ENCODE results near the gene NABP2. TPM values are rescaled to one million over a fixed set of nuclear protein-coding genes. Genes with fewer than 3 reads are reported as not detected.

NABP2 gene
- total and polyA plus RNA-seq, 2 donors (not counting 3 experiments of a cell fraction or from before 2014, with no cell fraction given): 42.4 to 59.7 TPM

GRCh38 chr12:56188778-56189098 is 35.4 kb upstream of the NABP2 start:
- no peaks in the 10 kb centered on the region for H4K20me1 ChIP-seq (replicated peaks; ENCODE audit: control insufficient read depth, extremely low read depth, insufficient read depth, low read length)
- peak overlapping the region; percentile 39 for H2AFZ ChIP-seq (ENCODE audit: low read depth, low read length)
- H3K4me2 ChIP-seq (ENCODE audit: insufficient read depth, low read length): peak overlapping the region; percentile 98
- TF ChIP-seq GATA2 (IDR thresholded peaks at IDR 0.05; ENCODE audit: insufficient read depth, insufficient read length, low read depth, low read length) (no peak), JUN (IDR thresholded peaks at IDR 0.05; ENCODE audit: borderline replicate concordance, insufficient read depth, insufficient read length, low read depth) (no peak), POLR2AphosphoS5 (IDR thresholded peaks at IDR 0.05; ENCODE audit: insufficient read depth, low read depth, low read length) (no peak), EZH2 (IDR thresholded peaks at IDR 0.05; ENCODE audit: borderline replicate concordance, low read depth, low read length, severe bottlenecking) (no peak), POLR2A (IDR thresholded peaks at IDR 0.05; ENCODE audit: low read depth, low read length) (peak; percentile 3)
- TF ChIP-seq, protein P1, sequence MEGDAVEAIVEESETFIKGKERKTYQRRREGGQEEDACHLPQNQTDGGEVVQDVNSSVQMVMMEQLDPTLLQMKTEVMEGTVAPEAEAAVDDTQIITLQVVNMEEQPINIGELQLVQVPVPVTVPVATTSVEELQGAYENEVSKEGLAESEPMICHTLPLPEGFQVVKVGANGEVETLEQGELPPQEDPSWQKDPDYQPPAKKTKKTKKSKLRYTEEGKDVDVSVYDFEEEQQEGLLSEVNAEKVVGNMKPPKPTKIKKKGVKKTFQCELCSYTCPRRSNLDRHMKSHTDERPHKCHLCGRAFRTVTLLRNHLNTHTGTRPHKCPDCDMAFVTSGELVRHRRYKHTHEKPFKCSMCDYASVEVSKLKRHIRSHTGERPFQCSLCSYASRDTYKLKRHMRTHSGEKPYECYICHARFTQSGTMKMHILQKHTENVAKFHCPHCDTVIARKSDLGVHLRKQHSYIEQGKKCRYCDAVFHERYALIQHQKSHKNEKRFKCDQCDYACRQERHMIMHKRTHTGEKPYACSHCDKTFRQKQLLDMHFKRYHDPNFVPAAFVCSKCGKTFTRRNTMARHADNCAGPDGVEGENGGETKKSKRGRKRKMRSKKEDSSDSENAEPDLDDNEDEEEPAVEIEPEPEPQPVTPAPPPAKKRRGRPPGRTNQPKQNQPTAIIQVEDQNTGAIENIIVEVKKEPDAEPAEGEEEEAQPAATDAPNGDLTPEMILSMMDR (IDR thresholded peaks at IDR 0.05; ENCODE audit: extremely low read depth in 1 of 2, insufficient read depth in 1 of 2, low read depth in 1 of 2, low read length in 2 of 2): no peak
- FAIRE-seq (peak; percentile 24), DNase-seq (ENCODE audit: low read depth, low spot score) (peak; percentile 18)
- no peaks in the 10 kb centered on the region for H3K27me3 ChIP-seq (ENCODE audit: control insufficient read depth in 2 of 2, insufficient read depth in 2 of 2, low read length in 2 of 2)
- H3K4me1 ChIP-seq (ENCODE audit: control insufficient read depth, extremely low read depth, insufficient read depth, low read length): peaks cover 20% of the 10 kb centered on the region
- ChIA-PET CTCF (interaction anchor here (0.9 to 4.4 kb wide), 26 partner anchors 10 to 459 kb away, joined by 3 to 236 read pairs (median 10); partner anchors contain the start of genes ANKRD52, CNPY2, COQ10A and ESYT1), POLR2A (interaction anchor here (0.9 to 3.1 kb wide), 5 partner anchors 26 to 71 kb away, joined by 4 to 18 read pairs (median 4); partner anchors contain the start of genes ESYT1, RNF41, RPL41 and ZC3H10)
- dilution Hi-C loops (cut with MboI; ENCODE audit: extremely low pct_ligation_motif_present, low sequenced_read_pairs) (no loop called here), intact Hi-C loops (cut with micrococcal nuclease) (loop anchor here (1.0 to 2.0 kb wide), 5 partner anchors 31 to 450 kb away; no protein-coding TSS in a partner anchor)
- peak overlapping the region; percentile 70 to 95 (median 89) for H3K4me3 ChIP-seq (replicated peaks in 1 of 3; ENCODE audit: insufficient read depth in 1 of 3, low read depth in 1 of 3, low read length in 3 of 3)
- no peaks in the 10 kb centered on the region for H3K9me1 ChIP-seq (replicated peaks; ENCODE audit: control insufficient read depth, extremely low read depth, insufficient read depth, low read length)
- peak overlapping the region; percentile 15 for H3K27ac ChIP-seq (ENCODE audit: insufficient read depth, low read depth, low read length)
- no TSS peak for BruUV-seq (replicated peaks)
- H3K9me3 ChIP-seq (replicated peaks; ENCODE audit: control insufficient read depth, insufficient read depth, low read length): no peaks in the 10 kb centered on the region
- H3K36me3 ChIP-seq (ENCODE audit: control insufficient read depth in 2 of 2, extremely low read depth in 1 of 2, insufficient read depth in 2 of 2, low read length in 2 of 2): peaks cover 8 to 9% of the 10 kb centered on the region in 2 experiments
- H3K9ac ChIP-seq (replicated peaks; ENCODE audit: extremely low read depth, insufficient read depth, low read length): peak overlapping the region; percentile 77
- H3K79me2 ChIP-seq (ENCODE audit: control insufficient read depth, insufficient read depth, low read length): peaks cover 33% of the 10 kb centered on the region

Data from endothelial cell of umbilical vein (primary cell).